Thyroid gland (tissue), 4 donors: Measurements from ENCODE around the gene MARK3.

Experiments
- POLR2A ChIP-seq, 2 donors: fragments of 450-650 bp; IDR thresholded peaks; one replicate each; pipeline ENCODE4 v1.6.1; 2017; ENCODE audit warnings: antibody characterized with exemption in 2 of 2, mild to moderate bottlenecking in 2 of 2, moderate library complexity in 1 of 2
- TF ChIP-seq, protein P1 (sequence below), 6 experiments: fragments of 200-600 bp in 3 of 6; fragments of 450-650 bp in 3 of 6; sonication (generic) in 3 of 6; IDR thresholded peaks; one replicate each; pipeline ENCODE4 v1.5.1; 2016 to 2019; ENCODE audit warnings: antibody characterized with exemption in 6 of 6, mild to moderate bottlenecking in 2 of 6, inconsistent platforms in 1 of 6, moderate library complexity in 1 of 6

DNA sequence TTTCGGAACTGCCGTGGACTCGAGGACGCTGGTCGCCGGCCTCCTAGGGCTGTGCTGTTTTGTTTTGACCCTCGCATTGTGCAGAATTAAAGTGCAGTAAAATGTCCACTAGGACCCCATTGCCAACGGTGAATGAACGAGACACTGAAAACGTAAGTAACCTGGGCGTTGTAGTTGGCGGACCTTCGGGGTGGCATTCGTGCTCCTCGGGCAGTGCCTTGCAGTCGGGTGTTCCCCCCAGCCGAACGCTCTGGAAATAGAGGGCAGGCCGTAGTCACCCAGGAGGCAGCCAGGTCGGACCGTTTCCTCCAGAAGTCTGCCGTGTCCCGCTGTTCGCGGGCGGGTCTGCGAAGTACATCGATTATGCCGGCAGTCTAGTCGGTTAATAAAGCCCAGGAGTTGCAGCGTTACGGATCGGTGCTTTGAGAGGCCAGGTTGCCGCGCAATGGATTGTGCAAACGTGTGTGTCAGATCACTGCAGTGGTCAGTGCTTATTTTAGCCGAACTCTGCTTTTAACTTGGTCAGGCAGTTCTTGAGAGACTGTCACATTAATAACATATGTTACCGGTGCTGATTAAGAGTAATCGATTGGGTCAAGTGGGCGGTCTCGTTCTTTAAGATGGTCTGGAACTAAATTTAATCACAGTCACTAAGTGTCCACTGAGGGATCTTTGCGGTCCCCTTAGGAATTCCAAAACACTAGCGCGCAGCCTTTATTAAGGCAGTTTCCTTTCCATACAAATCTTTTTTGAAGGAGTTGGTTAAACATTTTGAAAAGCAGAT lies 906 bp downstream of the MARK3 start:
- TF ChIP-seq, protein P1, sequence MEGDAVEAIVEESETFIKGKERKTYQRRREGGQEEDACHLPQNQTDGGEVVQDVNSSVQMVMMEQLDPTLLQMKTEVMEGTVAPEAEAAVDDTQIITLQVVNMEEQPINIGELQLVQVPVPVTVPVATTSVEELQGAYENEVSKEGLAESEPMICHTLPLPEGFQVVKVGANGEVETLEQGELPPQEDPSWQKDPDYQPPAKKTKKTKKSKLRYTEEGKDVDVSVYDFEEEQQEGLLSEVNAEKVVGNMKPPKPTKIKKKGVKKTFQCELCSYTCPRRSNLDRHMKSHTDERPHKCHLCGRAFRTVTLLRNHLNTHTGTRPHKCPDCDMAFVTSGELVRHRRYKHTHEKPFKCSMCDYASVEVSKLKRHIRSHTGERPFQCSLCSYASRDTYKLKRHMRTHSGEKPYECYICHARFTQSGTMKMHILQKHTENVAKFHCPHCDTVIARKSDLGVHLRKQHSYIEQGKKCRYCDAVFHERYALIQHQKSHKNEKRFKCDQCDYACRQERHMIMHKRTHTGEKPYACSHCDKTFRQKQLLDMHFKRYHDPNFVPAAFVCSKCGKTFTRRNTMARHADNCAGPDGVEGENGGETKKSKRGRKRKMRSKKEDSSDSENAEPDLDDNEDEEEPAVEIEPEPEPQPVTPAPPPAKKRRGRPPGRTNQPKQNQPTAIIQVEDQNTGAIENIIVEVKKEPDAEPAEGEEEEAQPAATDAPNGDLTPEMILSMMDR (IDR thresholded peaks at IDR 0.05): no peak
- TF ChIP-seq POLR2A (IDR thresholded peaks at IDR 0.05): peak in 1 of 2 donors; percentile 65
